HG02943 (cell line): Measurements from ENCODE around the gene YIPF3.
"Not testable (repeated sequence)": the region's sequence is repeated elsewhere in the genome, so short reads cannot be mapped to it uniquely, and the experiment has no call there.

Experiments used
- ATAC-seq: cut with Tn5 transposase; IDR thresholded peaks from one replicate; pipeline ENCODE4 v1.9.1; 2021; ENCODE audit warnings: mild to moderate bottlenecking, low read depth, moderate library complexity; ENCODE audit not compliant: unreplicated experiment

The YIPF3 gene

DNA sequence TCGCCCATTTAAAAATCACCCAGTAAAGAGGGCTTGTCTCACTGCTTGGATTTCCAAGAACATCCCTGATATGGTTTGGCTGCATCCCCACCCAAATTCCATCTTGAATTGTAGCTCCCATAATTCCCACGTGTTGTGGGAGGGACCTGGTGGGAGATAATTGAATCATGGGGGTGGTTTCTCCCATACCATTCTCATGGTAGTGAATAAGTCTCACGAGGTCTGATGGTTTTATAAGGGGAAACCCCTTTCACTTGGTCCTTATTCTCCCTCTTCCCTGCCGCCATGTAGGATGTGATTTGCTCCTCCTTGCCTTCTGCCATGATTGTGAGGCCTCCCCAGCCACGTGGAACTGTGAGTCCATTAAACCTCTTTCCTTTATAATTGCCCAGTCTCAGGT is 49.5 kb downstream of the YIPF3 start:
- not testable (repeated sequence) for ATAC-seq

DNA sequence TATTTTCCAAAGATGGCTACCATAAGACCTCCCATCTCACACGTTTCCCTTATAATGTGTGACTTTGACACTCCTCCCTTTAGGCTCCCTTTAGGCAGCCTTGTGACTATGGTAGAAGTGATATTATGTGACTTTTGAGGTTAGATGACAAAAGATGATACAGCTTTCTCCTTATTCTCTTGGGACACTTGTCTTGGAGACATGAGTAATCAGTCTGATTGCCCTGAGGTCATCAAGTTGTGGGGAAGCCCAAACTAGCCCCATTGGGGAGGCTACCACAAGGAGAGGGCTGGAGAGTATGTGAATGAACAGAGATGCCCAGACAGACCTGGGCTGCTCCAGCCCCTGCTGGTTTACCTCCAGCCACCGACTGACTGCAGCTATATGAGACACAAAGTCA is 50.8 kb downstream of the YIPF3 start:
- no peak for ATAC-seq

DNA sequence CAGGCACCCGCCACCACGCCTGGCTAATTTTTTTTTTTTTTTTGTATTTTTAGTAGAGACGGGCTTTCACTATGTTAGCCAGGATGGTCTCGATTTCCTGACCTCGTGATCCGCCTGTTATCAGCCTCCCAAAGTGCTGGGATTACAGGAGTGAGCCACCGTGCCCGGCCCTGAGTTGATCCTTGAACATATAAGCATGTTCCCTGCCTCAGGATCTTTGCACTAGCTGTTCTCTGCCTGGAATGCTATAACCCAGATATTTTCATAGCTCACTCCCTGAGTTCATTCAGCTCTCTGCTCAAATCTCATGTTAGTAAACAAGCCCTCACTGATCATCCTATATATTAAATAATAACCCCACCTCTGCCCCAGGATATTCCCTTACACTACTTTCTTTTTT is 52.4 kb downstream of the YIPF3 start:
- no peak for ATAC-seq

DNA sequence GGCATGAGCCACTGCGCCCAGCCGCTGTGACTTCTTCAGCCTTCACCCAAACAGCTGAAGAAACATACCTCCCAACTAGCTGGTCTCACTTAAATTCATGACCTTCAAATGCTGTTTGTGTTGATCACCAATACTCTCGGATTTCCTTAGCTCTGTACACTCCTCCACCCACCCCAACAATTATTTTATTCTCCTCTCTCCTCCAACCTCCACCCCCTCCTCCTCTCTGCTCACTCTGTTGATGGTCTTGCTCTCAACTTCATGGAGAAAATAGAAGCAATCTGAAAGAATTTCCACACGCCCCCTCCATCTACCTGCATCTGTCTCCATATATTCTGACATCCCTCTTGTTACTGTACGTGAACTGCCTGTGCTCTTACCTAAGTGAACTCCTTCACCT is 54.8 kb downstream of the YIPF3 start:
- no peak for ATAC-seq
